GM19351 (cell line): ENCODE results near the gene NEDD8.

ENCODE experiments used
- ATAC-seq: cut with Tn5 transposase; IDR thresholded peaks from one replicate; pipeline ENCODE4 v1.9.1; 2021; ENCODE audit warnings: mild to moderate bottlenecking, moderate library complexity; ENCODE audit not compliant: unreplicated experiment

The NEDD8 gene

GRCh38 chr14:24264298-24264697 is 32.1 kb upstream of the NEDD8 start:
- ATAC-seq, result no peak

- ATAC-seq, result no peak
Observed at GRCh38 chr14:24263848-24264247, 31.7 kb upstream of the NEDD8 start.

GRCh38 chr14:24262821-24263733 is 30.9 kb upstream of the NEDD8 start, which contains the start of gene TGM1:
TGM1 (minus strand) TSS chr14:24263177; CDS start chr14:24262352, 825 bp downstream.
- no peak for ATAC-seq

DNA sequence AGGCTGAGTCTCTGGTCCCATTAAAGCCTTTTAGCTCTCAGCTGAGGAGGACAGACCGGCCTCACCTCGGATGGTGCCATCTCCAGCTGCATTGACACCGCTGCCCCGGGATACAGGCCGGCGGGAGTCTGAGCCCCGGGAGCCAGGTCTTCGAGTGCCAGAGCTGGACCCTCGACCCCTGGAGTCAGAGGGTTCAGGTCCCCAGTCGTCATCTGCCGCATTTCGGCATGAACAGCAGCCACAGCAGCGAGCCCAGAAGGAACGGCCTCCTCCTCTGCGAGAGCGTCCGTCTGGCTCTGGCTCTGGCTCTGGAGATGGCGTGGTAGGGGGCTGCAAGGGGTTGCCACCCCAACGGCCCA is 29.8 kb upstream of the NEDD8 start:
- no peak for ATAC-seq

GRCh38 chr14:24261256-24261968 is 29.2 kb upstream of the NEDD8 start:
- no peak for ATAC-seq

GRCh38 chr14:24260780-24261157 is 28.6 kb upstream of the NEDD8 start:
- ATAC-seq, result no peak

DNA sequence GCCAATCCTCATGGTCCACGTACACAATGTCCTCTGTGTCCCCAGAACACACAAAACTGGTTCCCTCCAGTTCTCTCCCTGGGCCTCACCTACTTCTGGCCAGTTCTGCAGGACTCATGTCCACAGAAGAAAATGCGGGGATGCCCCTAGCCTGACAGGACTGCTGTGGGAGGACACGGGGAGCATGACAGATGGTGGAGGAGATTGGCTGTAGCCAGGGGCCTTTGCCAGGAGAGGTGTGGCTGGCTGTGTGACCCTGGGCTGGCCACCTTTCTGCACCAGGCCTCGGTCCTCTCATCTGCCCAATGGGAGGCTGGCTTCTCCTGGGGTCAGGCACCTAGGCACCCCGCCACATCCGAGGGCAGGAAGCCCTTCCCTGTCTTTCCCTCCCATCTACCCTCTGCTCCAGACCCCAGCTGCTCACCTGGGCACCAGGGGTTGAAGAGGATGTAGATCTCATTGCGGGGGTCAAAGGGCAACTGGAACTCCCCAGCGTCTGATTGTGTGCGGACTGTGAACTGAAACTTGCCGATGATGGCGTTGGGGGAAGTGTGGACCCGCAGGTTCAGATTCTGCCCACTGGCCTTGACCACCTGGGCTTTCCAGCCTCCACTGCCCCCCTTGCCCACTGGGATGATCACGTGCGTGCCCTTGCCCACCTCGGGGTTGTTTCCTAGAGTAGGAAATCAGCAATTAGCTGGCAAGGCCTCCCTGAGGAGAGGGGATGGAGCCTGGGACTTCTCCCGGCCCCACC is 28.0 kb upstream of the NEDD8 start:
- ATAC-seq, result no peak

- no peak for ATAC-seq
Observed at GRCh38 chr14:24259282-24260025, 27.3 kb upstream of the NEDD8 start.

GRCh38 chr14:24258548-24259265 is 26.5 kb upstream of the NEDD8 start:
- no peak for ATAC-seq

DNA sequence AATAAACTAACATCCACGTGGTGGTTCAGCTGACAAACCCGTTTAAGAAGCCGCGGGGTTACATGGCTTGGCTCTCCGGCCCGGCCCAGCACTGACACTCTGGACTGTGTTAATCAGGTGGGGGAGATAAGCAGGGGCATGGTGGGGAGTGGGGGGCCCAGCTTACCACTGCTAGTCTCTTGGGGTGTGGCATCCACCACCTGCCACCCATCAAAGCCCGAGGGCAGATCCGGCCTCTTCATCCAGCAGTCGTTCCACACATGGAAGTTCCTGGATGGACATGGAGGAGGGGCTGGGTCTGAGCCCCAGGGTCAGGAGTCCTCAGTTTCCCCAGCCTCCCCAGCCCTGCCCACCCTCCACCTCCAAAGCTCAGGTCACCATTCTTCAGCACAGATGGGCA is 26.0 kb upstream of the NEDD8 start:
- ATAC-seq, result no peak

GRCh38 chr14:24256960-24257359 is 24.8 kb upstream of the NEDD8 start:
- no peak for ATAC-seq

GRCh38 chr14:24255931-24256711 is 24.0 kb upstream of the NEDD8 start:
- no peak for ATAC-seq

DNA sequence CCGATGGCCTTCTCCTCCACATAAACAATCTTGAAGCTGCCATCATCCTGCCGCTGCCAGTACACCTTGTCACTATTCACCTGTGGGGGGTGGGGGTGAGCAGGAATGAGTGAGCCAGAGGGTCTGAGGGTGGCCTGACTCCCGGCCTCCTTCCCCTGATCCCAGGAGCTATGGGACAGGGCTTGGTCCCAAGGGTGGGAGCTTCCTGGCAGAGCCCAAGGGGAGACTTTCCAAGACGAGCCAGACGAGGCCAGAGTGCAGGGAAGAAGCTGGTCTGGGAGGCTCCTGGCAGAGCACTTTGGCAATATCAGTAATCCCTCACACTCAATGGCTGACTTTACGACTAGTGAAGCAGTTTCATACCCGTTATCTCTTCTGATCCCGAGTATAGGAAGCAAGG is 23.3 kb upstream of the NEDD8 start:
- ATAC-seq, result no peak

DNA sequence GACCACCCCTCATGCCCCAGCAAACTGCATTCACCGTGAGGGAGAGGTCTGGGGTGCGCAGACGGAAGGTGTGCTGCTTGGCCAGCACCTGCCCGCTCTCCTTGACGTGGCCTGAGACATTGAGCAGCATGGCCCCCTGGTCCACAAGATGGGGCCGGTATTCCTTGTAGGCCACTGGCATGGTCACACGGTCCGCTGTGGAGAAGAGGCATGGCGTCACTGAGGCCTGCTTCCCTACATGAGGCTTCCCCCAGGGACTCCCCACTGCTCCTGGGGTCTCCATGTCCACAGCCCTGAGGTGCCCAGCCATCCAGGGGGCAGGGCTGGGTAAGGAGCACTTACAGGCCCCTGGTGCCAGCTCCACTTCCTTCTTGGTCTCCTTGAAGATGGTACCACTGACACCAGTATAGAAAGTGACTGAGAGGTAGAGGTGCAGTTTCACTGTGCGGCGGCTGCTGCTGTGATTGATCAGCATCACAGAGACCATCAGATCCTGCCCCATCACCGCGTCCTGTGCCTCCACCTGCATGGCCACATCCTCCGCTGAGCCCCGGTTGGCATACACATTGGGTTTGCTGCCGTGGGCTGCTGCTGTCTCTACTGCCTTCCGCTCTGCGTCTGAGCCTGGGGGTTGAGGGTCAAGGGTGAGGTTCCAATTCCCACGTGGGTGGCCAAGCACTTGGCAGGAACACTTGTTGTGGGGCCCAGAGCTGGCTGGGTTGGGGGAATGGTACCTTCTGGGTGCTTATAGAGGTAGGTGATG is 22.6 kb upstream of the NEDD8 start:
- ATAC-seq, result no peak

GRCh38 chr14:24253936-24254335 is 21.8 kb upstream of the NEDD8 start:
- ATAC-seq, result no peak

- ATAC-seq, result no peak
Observed at GRCh38 chr14:24252289-24253124, 20.3 kb upstream of the NEDD8 start.

DNA sequence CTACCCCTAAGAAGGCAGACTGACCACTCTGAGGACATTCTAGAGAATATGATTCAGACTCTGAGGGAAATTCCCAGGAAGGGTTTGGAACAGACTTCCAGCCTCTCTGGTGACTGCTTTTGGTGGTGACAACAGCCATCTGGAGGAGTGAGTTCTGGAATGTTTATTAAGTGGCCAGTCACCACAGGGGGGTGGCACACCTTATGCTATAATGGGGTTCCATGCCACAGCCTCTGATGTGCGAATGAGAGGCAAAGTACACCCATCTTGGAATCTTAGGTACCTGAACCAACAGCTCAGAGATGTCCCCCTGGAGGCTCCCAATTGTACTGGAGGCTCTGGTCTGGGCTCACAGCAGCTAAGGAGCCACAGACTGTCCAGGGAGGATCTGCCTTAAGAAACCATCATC is 19.7 kb upstream of the NEDD8 start:
- ATAC-seq, result no peak

GRCh38 chr14:24250354-24250753 is 18.2 kb upstream of the NEDD8 start:
- ATAC-seq, result no peak
